ENCODE data around the gene NPTXR. TPM values are rescaled to one million over a fixed set of nuclear protein-coding genes. Genes with fewer than 3 reads are reported as not detected.

The NPTXR gene
- total RNA-seq, 1 donor from 2014 or later, result under 0.01 TPM

DNA sequence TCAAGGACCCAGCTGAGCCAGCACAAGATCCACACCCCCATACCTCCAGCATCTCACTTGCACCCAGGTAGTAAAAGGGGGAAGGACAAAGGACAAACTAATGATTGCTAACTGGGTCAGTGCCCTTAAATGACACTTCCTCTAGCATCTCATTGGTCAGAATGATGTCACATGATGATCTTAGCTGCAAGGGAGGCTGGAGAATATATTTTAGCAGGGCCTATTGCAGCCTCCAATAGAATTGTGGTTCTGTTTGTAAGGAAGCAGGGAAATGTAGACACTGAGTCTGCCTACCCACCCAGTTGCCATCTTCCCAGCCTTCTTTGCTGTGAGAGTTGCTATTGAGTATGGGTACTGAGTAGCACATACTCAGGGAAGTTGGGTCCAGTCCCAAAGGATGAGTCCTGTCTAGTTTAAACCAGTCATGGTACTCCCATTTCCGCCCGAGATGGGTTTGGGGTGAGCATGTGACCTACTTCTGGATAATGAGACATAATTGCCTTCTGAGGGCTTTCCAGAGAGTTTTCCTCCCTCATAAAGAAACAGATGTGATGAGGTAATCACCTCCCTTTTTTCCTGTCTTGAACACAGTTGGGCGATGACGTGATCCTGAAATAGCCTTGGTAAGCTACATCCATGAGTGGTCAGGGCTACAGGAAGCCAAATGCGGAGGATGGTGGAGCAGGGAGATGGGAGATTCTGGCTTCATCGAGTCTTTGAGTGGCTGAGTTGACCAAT lies 44.4 kb downstream of the NPTXR start:
- DNase-seq (ENCODE audit: low read depth in 2 of 2), result no peak

DNA sequence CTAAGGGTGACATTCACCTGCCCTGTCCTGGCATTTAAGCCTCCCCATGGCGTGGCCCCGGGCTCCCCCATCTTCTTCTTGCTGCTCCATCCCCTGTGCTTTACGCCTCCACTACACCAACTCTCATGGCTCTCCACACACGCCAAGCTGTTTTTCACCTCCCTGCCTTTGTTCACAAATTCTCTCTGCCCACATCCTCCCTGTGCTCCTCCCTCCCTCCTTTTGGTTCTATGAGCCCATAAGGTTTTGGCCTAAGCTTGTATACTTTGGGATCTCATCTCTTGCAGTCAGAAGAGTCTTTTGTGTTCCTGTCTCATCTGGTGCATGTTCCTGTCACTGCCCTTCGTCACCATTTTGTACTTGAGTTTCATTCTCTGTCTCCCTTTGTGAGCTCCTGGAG lies 45.3 kb downstream of the NPTXR start:
- DNase-seq (ENCODE audit: low read depth in 2 of 2), result no peak

DNA sequence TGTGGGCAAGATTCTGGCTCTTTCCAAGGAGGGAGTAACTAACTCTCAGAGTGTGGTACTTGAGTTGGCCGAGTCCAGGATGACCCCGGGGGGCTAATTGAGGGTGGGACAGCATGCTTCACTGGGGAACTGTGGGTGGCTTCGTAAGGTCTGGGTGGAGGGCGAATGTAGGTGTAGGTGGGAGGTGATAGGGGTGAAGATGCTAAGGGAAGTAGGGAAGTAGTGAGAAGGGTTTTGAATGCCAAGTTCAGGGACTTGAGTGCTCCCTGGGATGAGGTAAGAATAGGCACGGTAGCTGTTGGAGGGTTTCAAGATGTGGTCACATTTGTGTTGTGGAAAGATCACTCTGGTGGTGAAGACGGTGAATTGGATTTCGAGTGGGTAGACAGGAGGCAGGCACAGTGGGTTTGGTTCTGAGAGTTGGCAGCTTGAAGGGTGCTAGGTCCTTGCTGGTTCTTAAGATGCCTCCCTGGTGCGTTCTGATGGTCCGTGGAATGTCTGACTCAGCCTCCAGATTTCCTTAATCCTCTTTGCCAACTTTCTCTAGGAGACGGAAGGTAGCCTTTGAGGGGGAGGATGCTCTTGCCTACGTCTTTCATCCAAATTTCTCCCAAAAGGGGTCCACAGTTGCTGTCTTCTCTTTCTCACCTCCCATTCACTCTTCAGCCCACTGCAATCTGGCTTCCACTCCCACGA lies 47.4 kb downstream of the NPTXR start:
- no peak for DNase-seq (ENCODE audit: low read depth in 2 of 2)

DNA sequence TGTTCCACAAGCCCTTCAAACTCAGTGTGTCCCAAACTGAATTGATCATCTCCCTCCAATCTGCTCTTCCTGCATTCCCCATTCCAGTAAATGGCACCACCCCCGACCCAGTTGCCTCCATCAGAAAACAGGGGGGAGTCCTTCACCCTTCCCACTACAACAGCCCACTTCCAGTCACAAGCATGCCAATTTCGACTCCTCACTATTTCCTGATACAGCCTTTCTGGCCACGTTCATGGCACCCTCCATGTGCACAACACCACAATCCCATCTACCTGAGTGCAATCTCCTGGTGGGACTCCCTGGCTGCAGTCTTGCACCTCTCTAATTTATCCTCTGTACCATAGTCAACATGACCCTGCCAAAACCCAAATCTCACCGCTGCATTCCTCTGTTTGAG lies 48.3 kb downstream of the NPTXR start:
- DNase-seq (ENCODE audit: low read depth in 2 of 2), result no peak

DNA sequence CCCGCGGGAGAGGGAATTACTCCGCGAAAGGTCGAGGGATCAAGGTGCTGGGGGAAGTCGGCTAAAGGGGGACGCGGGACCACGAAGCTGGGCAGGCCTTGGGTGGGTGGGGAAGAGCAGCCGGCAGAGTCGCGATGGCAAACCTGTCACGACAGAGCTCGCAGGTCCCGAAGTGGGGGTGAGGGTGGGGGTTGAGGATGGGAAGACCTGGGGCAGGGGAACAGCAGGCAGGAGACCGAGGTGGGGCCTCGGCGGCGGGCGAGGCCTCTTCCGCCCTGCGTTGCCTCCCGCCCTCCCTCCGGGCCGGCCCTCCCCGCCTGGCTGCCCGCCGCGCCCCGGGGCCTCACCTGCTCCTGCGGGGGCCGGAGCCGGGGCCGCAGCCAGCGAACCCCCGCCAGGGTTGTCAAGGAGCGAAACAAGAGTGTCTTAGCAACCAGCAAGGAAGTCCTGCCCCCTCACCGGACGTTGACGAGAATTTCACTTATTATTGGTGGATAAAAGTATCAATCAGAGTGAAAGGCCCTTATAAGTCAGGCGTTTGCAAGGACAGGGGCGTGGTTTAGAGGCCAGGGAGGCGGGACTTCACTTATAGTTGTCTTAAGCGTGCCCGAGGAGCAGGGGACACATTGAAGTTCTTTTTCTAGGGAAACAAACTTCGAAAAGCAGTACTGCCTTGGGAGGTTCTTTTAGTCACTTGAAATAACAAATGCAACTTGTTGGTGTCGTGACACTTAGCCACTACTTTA lies 49.9 kb downstream of the NPTXR start, which contains the start of gene DNAL4:
Gene DNAL4 (minus strand): TSS at position 423 of the 746 bp plus-strand sequence. CDS start 11,412 bp downstream, outside the sequence.
- DNase-seq (ENCODE audit: low read depth in 2 of 2), result peak; percentile 97 to 98

DNA sequence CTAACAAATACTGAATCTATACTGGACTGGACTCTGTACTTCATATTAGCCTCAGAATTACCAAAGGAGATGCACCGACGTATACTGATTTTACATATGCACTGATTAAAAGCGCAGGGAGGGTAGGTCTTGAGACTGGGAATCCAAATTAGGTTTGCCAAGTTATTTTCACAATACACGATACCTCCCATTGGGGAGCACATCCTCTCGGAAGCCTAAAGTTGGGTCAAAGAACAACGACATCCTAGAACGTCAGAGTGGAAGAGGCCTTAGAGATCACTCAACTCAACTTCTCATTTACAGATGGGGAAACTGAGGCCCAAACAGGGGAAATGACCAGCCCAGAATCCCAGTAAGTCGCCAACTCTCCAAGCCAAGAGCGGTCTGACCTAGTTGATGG lies 50.5 kb downstream of the NPTXR start:
- DNase-seq (ENCODE audit: low read depth in 2 of 2), result no peak

DNA sequence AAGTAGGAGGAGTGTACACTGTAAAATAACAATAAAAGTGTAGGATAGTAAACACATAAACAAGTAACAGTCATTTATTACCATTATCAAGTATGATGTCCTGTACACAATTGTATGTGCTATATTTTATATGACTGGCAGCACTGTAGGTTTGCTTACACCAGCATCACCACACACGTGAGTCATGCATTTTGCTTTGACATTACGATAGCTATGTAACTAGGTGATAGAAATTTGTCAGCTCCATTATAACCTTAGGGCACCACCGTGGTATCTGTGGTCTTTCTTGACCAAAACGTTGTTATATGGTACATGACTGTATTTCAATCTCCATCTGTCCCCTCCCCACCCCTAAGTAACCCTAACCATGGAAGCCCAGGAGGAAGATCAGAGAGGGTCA lies 51.0 kb downstream of the NPTXR start:
- no peak for DNase-seq (ENCODE audit: low read depth in 2 of 2)

DNA sequence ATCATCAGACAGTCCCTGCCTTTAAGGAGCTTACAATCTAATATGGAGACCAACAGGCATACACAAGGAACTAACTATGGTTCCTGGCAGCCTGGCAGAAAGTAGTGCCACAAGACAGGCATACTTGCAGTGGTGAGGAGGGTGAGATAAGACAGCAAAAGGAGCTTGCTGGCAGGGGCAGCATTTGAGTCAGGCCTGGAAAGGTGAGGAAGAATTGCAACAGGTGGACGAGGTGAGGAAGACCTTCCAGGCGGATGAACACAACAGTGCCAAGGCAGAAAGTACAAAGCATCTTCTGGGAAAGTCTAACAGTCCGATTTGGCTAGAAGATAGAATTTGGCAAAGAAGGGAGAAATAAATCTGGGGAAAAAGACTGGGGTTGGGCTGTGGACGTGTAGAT lies 54.2 kb downstream of the NPTXR start:
- no peak for DNase-seq (ENCODE audit: low read depth in 2 of 2)

DNA sequence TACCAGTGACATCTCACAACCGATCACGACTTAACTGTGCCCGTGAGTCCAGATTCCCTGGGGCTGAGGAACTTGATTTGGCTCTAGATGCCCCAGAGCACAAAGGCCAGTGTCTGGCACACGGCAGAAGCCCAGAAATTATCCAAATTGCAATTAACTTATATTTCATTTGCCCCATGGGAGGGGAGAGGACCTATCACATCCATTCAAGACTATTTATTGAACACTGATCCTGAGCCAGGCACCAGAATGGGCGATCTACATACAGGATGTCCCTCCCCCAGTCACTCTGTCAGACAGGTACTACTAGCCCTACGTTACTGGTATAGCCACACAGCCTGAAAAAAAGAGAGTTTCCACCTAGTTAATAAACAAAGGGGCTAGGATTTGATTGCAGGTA lies 55.0 kb downstream of the NPTXR start:
- no peak for DNase-seq (ENCODE audit: low read depth in 2 of 2)

DNA sequence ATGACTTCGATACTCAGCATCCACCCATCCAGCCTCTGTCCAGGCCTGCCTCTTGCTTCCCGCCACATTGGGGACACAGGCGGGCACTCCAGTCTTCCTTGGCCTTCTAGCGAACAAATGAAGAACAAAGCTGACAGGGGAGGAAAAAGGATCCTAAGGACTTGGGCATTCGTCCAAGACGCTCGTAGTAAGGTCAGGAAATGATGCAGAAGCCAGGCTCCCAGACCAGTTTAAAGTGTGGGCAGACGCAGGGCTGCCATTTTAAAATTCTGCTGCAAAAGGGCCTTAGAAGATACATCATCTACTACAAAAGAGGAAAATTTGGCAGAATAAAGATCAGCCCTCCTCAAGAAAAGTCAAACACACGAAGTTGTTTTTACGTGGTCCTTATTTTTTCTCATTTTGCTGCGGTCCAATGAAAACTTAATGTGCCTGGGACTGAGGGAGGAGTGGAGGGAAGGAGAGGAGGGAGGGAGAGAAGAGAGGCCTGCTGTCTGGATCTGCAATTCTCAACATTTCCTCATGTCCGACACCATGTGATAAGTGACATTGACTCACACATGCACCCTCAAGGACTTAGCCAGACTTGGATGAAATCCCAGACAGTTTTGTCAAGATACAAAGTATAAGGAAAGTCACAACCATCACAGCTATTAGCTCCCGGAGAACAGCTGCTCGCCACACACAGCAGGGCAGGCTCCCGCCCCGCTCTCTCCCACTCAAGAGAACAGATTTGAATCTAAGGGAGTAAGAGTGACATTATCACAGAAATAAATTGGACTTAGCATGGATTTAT lies 55.6 kb downstream of the NPTXR start:
- DNase-seq (ENCODE audit: low read depth in 2 of 2), result peak in 1 of 2 donors; percentile 80

DNA sequence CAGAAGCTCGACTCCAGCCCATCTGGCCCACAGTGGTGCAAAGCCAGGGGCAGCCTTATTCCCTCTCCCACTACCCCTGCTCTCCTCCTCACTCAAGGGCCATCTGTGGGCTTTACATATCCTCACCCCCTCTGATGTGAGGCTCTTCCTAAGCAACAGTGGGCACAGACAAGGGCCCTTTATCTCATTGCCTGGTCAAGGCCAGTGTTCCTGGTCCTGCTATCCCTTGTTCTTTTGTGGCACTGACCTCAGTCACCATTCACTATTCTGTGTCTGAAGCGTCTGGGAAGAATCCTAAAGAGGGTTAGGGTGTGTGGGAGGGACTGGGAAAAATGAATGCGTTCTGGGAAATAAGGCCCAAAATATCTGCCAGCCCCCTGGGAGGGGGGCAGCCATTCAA lies 57.2 kb downstream of the NPTXR start:
- no peak for DNase-seq (ENCODE audit: low read depth in 2 of 2)

DNA sequence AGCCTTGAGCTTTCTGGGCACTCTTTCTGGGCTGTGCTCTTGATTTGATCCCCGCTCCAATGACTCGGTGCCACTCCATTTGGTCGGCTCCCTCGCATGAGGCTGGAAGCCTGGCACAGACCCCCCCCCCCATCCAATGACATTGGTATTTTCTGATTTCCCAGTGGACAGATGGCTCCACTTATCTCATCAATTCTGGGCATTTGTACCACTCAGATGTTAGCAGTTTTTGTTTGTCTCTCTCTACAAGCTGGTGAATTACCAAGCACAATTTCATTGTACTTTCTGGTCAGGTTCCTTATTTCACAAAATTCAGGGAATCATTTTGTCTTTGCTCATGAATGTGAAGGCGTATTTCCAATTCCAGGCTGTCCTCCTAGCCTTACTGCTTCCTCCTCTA lies 59.0 kb downstream of the NPTXR start:
- DNase-seq (ENCODE audit: low read depth in 2 of 2), result no peak

DNA sequence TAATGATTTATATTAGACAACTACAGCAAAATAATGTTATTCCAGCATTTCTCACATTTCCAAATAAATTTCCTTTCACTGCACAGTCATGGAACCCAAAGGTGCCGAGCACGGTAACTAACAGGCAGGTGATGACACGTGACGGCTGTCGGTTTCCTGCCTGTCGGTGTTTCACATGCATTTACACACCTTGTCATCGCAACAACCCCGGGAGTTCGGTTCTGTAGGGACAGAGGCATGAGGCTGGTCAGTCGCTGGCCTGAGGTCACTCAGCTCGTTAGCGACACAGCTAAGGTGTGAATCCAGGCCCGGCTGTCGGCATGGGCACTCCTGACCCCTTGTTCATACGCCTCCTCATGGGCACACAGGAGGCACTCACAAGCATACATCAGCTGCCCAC lies 59.8 kb downstream of the NPTXR start:
- no peak for DNase-seq (ENCODE audit: low read depth in 2 of 2)

DNA sequence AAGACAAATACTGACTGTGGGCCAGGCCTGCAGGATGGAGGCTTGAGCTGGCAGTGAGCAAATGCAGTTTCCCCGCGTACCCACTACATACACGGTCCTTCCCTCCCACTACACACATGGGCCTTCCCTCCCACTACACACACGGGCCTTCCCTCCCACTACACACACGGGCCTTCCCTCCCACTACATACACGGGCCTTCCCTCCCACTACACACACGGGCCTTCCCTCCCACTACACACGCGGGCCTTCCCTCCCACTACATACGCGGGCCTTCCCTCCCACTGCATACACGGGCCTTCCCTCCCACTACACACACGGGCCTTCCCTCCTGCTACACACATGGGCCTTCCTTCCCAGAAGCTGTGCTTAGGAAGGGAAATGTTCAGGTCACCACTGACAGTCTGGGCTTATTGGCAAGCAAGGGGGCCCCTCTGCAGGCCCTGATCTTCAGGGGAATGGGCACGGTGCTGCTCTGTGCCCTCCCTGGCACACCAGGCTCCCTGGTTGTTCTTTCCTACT lies 60.7 kb downstream of the NPTXR start:
- no peak for DNase-seq (ENCODE audit: low read depth in 2 of 2)

DNA sequence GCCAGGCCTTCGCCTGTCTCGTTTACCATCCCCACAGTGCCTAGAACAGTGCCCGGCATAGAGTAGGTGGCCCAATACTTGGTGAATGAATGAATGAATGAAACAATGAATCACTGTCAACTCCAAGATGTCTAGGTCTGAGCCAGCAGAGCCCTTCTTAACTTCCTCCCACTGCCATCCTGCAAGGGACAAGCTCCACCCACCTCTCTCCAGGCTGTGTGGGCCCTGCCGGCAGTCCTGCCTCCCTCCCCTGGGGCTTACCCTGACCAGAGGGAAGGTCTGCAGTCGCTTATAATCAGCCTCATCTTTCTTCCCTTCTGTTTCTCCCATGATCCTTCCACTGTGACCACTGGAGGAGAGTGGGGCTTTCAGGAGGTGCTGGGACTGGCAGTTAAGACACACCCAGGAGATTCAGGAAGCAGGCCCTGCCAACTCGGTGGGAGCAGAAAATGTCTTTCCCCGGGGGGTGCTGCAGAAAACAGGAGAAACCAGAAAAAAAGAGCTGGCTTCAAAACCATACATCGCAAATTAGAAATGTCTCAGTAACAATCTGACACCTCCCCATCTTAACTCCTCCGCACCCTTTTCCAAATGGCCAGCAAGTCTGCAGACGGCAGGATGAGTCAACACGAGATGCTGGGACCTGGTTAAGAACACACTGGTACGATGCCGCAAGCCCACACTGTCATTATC lies 61.3 kb downstream of the NPTXR start:
- DNase-seq (ENCODE audit: low read depth in 2 of 2), result peak in 1 of 2 donors; percentile 20

DNA sequence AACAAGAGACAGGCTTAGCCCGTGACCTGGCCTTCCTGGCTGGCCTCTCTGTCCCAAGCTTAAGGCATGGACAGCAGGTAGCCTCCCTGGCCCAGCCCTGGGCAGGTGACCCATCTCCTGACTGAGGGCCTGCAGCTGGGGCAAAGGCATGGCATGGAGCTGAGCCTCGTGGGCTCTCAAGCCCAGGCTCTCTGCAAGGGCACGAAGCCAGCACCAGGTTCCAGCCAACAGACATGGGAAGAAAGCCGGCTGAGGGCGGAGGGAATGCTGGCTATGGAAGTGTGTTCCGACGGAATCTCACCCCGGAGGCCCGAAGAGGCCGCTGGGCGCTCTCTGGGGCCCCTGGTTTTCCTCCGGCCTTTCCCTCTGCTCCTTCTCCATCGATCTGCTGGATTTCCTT lies 62.8 kb downstream of the NPTXR start:
- DNase-seq (ENCODE audit: low read depth in 2 of 2), result no peak

DNA sequence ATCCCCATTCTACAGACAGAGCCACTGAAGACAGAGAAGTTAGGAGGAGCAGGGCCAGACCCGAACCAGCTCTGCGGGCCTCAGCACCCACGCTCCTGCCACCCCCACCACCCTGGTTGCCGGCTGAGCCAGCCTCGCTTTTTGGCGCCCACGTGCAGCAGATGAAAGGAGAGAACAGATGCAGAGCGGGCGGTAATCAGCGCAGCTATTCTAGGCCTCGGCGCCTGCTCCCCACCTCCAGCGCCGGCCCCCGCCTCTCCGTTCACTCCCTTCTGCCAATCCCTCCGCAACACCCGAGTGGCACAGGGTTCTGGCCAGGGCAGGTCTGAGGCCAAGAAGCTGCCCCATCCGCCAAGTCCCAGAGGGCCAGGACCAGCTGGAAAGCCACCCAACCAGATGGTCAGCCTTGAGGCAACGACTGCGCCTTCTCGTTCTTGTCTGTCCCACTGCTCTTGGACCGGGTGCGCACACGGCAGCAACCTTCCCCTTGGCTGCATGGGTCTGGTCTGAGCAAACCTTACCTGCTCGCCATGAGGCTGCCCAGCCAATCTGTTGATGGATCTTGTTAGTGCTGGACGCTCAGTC lies 66.6 kb downstream of the NPTXR start:
- no peak for DNase-seq (ENCODE audit: low read depth in 2 of 2)

DNA sequence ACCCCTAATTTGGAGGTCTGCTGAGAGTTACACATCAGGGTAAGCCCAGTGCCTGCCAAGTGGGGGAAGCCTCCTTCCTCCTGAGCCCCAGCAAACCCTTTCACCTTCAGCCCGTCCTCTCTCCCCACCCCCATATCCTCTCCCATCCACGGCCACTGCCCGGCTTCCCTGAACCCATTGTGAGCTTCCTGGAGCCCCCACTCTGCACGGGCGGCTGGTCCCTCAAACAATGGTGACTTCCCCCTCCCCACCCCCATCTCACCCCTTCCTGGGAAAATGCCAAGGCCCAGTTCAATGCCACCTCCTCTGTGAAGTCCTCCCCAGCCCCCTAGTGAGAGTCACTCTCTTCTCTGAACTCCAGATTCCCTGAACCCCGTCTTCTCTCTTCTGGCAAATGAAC lies 67.7 kb downstream of the NPTXR start:
- peak in 1 of 2 donors; percentile 17 for DNase-seq (ENCODE audit: low read depth in 2 of 2)

DNA sequence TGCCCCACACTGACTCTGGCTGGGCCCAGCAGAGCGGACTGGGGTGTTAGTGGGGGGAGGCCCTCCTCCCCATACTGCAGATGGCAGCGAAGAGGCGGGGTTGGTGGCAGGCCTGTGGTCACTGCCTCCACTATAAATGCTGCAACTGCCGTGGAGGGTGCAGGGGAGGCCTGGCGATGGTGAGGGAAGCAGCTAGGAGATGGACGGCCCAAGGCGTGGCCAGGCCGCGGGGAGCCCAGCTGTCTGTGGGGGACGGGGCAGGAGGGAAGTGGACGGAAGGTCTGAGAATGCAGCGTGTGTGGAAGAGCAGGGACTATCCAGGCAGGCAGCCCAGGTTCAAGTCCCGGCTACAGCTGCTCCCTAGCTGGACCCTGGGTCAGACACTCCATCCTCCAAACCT lies 68.2 kb downstream of the NPTXR start:
- no peak for DNase-seq (ENCODE audit: low read depth in 2 of 2)

DNA sequence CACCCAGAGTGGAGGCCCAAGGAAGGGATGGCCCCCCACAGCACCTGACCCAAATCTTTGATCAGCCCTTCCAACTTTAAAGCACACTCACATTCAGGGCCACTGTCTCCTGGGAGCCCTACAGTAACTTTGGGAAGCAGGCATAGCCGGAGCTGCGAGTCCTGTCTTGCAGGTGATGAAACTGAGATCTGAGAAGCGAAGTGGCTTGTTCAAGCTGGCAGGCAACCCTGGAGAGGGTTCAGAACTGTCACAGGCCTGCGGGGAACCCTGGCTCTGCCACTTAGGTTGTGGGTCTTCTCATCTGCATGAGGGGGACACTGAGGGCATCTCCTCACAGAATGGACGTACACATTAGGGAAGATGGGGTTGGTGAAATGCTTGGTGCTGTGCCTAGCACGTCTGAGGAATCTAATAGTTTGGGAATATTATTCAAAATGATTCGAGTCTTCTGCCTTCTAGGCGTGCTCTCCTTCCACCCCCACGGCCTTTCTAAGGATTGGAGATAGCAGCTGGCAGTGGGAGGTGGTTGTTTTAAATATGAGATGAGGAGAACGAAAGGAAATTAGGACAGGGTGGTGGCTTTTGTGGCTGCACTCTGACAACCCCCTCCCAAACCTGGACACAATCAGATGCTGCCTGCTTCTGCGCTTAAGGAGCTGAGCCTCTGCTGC lies 69.2 kb downstream of the NPTXR start:
- no peak for DNase-seq (ENCODE audit: low read depth in 2 of 2)
